DMS114 treated with DMSO at 0.1 percent for 48 hours (cell line): Measurements from ENCODE around the gene ELOVL7.
"Not testable (repeated sequence)": the region's sequence is repeated elsewhere in the genome, so short reads cannot be mapped to it uniquely, and the experiment has no call there.

Experiments used
- DNase-seq: peaks from one replicate; lab custom pipeline; 2025; ENCODE audit not compliant: unreplicated experiment; lab: John Stamatoyannopoulos, UW

ELOVL7 gene

GRCh38 chr5:60795424-60795950, 48.6 kb downstream of the ELOVL7 start:
- not testable (repeated sequence) for DNase-seq

- no peak for DNase-seq
These were observed 49.4 kb downstream of the ELOVL7 start for GRCh38 chr5:60794691-60795090.

GRCh38 chr5:60792438-60792837, 51.6 kb downstream of the ELOVL7 start:
- DNase-seq = no peak

- DNase-seq = no peak
These were observed 54.5 kb downstream of the ELOVL7 start for GRCh38 chr5:60789551-60789950.

- DNase-seq = no peak
These were observed 55.1 kb downstream of the ELOVL7 start for GRCh38 chr5:60788863-60789513.

GRCh38 chr5:60779466-60779865, 64.6 kb downstream of the ELOVL7 start:
- DNase-seq = no peak

GRCh38 chr5:60776343-60776742, 67.7 kb downstream of the ELOVL7 start:
- no peak for DNase-seq

GRCh38 chr5:60765019-60765709, 78.9 kb downstream of the ELOVL7 start:
- no peak for DNase-seq

GRCh38 chr5:60763061-60763460, 81.0 kb downstream of the ELOVL7 start:
- DNase-seq = no peak

GRCh38 chr5:60754495-60754894, 89.6 kb downstream of the ELOVL7 start:
- no peak for DNase-seq

GRCh38 chr5:60744682-60745081, 99.4 kb downstream of the ELOVL7 start:
- no peak for DNase-seq

- no peak for DNase-seq
These were observed 100.4 kb downstream of the ELOVL7 start for GRCh38 chr5:60743511-60744314.

GRCh38 chr5:60740322-60740721, 103.7 kb downstream of the ELOVL7 start:
- no peak for DNase-seq

GRCh38 chr5:60738933-60739332, 105.1 kb downstream of the ELOVL7 start:
- no peak for DNase-seq

- DNase-seq = no peak
These were observed 105.6 kb downstream of the ELOVL7 start for GRCh38 chr5:60738461-60738860.

- DNase-seq = not testable (repeated sequence)
These were observed 113.2 kb downstream of the ELOVL7 start for GRCh38 chr5:60730858-60731257.

- DNase-seq = no peak
These were observed 116.9 kb downstream of the ELOVL7 start for GRCh38 chr5:60727033-60727679.

- DNase-seq = no peak
These were observed 119.9 kb downstream of the ELOVL7 start for GRCh38 chr5:60724126-60724525.

- no peak for DNase-seq
These were observed 121.7 kb downstream of the ELOVL7 start for GRCh38 chr5:60722416-60722815.

GRCh38 chr5:60719329-60719728, 124.7 kb downstream of the ELOVL7 start:
- DNase-seq = no peak
